Measurements from ENCODE around the gene GDF3. TPM values are rescaled to one million over a fixed set of nuclear protein-coding genes. Genes with fewer than 3 reads are reported as not detected.
"Not testable (repeated sequence)": the region's sequence is repeated elsewhere in the genome, so short reads cannot be mapped to it uniquely, and the experiment has no call there.

Gene GDF3
- polyA plus RNA-seq, 12 donors, result 0.18 to 0.54 (median 0.40) TPM; not detected in 9

DNA sequence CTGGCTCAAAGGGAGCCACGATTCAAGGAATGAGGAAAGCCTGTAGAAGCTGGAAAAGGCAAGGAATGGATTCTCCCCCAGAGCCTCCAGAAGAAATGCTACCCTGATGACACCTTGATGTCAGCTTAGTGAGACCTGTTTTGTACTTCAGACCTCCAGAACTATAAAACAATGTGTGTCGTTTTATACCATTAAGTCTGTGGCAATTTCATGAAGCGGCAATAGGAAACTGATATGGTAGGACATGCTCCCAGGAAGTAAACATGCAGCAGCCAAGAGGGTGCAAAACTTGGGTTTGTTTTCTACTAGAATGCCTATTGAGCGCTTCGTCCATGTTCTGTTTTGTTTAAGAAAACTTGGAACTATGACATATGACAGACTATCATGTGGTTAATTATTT, 27.4 kb downstream of the GDF3 start:
- no peak for DNase-seq

- no peak for DNase-seq
Observed at GRCh38 chr12:7667125-7667524, 28.4 kb downstream of the GDF3 start.

DNA sequence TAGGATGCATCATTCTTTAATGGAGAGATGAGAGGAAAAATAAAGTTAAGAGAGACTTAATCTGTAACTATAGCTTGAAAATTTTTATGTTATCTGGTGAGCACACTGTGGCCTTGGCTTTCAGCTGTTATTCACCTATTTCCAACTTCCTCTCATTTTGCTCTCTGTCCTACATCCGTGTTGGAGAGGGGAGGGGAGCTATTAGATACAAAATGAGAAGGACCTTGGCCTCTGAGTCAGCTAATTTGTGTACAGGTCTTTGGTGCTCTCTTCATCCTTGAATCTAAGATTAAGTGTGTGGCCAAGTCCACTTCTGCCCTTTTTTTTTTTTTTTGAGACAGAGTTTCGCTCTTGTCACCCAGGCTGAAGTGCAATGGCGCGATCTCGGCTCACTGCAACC, 29.0 kb downstream of the GDF3 start:
- DNase-seq, result no peak

DNA sequence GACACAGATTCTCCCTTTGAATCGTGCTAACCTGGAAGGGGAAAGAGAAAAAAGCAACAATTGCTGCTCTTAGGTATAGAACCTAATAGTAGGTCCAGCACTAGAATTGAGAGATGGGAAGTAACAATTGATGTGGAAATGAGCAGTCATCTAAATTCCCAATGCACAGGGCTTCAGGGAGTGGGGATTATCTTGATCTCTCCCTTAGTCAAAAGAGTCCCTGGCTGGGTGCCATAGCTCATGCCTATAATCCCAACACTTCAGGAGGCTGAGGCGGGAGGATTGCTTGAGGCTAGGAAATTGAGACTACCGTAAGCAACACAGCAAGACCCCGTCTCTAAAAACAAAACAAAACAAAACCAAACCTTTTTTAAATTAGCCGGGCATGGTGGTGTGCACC, 33.8 kb downstream of the GDF3 start:
- no peak for DNase-seq

- no peak for DNase-seq
Observed at GRCh38 chr12:7656121-7656520, 39.5 kb downstream of the GDF3 start.

GRCh38 chr12:7650091-7650490, 45.5 kb downstream of the GDF3 start:
- DNase-seq, result no peak

- no peak for DNase-seq
Observed at GRCh38 chr12:7647071-7647470, 48.5 kb downstream of the GDF3 start.

- DNase-seq, result no peak
Observed at GRCh38 chr12:7646178-7646475, 49.4 kb downstream of the GDF3 start.

DNA sequence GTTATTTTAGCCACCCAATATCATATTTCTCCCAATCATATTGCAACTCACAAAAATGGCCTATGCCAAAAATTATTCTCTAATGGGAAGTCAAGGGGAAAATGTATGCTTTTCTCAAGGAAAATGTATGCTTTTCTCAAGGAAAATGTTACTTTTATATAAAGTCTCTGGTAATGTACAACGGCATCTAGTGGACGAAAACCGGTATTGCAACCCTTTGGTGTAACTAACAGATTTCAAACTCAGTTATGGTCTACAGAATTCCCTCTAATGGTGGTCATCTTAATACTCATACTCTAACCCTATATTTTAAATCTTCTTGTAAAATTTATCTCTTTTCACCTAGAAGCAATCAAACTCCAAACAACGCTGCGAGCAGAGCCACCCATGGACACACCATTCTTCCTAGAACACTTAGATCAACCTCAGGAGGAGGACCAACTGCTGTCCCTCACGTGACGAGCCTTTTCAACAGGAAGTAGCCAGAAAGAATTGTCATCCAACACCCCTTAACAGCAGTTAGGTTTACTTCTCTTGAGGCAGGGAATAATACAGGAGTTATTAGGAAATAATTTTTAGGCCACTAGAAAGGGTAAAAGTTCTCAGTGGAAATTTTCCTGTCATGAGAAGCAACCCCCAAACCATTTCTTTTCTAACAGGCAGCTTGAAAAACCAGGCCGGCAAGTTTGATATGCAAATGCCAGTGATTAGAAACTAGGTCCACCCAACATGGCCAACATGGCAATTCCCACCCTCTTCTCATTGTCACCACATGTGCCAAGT, 50.0 kb downstream of the GDF3 start:
- peak; percentile 29 for DNase-seq

DNA sequence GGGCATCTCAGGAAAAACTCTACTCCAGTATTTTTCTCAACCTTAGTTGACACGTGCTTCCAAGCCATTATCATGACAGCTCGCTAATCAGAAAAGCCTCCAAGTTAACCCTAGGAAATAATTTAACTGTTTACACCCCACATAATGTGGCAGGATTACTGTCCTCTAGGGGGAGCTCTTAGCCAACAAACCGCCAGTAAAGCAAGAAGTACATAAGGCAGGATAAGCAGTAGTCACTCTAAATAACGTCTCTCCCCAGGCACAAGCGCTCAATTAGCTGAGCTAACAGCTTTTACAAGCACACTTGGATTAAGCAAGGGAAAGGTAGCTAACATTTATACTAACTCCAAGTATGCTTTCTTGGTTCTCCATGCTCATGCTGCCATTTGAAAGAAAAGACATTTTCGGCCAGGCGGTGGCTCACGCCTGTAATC, 52.7 kb downstream of the GDF3 start:
- DNase-seq, result no peak

DNA sequence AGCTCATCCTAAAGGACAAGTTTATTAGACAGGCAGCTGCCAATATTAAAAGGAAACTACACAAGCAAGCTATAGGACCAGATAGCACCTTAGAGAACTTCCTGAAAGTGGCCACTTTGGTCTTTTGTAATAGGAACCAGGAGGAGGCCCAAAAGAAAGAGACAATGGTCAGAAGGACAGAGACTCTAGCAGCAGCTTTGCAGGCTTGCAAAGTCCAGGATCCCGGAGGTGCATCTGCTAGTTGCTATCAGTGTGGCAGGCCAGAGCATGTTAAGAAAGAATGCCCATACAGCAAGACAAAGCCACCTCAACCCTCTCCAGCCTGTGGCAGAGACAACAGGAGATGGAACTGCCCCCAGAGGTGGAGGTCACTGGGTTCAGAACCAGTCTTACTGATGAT, 53.3 kb downstream of the GDF3 start:
- DNase-seq, result no peak

GRCh38 chr12:7640123-7640995, 55.2 kb downstream of the GDF3 start:
- not testable (repeated sequence) for DNase-seq

Other genes with a start within 250 kb of the GDF3 start
- 10 to 100 TPM in 9 of 12 donors, 1 to 10 TPM in 2, not detected in 1; 8.1 to 19.9 (median 15.9) TPM for gene CD163, start 192.0 kb downstream of the GDF3 start, polyA plus RNA-seq (ENCODE audit: insufficient read length in 12 of 12)
- not detected for gene APOBEC1, start 29.9 kb downstream of the GDF3 start, polyA plus RNA-seq (ENCODE audit: insufficient read length in 12 of 12)
- gene DPPA3, start 15.7 kb upstream of the GDF3 start, polyA plus RNA-seq (ENCODE audit: insufficient read length in 12 of 12), result under 1 TPM in 1 of 12 donors, not detected in 11; 0.18 TPM
- gene CLEC4C, start 51.6 kb upstream of the GDF3 start, polyA plus RNA-seq (ENCODE audit: insufficient read length in 12 of 12), result under 1 TPM in 1 of 12 donors, not detected in 11; 0.90 TPM
- not detected for gene NANOGNB, start 69.4 kb upstream of the GDF3 start, polyA plus RNA-seq (ENCODE audit: insufficient read length in 12 of 12)
- under 1 TPM in 9 of 12 donors, not detected in 3; 0.08 to 0.65 (median 0.36) TPM for gene NANOG, start 93.6 kb upstream of the GDF3 start, polyA plus RNA-seq (ENCODE audit: insufficient read length in 12 of 12)
- gene SLC2A14, start 177.1 kb upstream of the GDF3 start, polyA plus RNA-seq (ENCODE audit: insufficient read length in 12 of 12), result 1 to 10 TPM in 1 of 12 donors, under 1 TPM in 6, not detected in 5; 0.19 to 1.1 (median 0.46) TPM
- 10 to 100 TPM in 11 of 12 donors, not detected in 1; 10.2 to 78.4 (median 22.3) TPM for gene SLC2A3, start 240.4 kb upstream of the GDF3 start, polyA plus RNA-seq (ENCODE audit: insufficient read length in 12 of 12)

Data from muscle of arm (tissue), 12 donors.